ENCODE data around the gene QSOX1.
"Not testable (repeated sequence)": the region's sequence is repeated elsewhere in the genome, so short reads cannot be mapped to it uniquely, and the experiment has no call there.

- TF ChIP-seq EZH2phosphoT487 (IDR thresholded peaks at IDR 0.05; ENCODE audit: borderline replicate concordance, low read length); CTCF (IDR thresholded peaks at IDR 0.05; ENCODE audit: low read depth, low read length, poor library complexity, severe bottlenecking): not testable (repeated sequence)
Observed at GRCh38 chr1:180202588-180202987, 47.9 kb downstream of the QSOX1 start.
